A673 (cell line): Measurements from ENCODE around the gene ETFA. TPM values are rescaled to one million over a fixed set of nuclear protein-coding genes. Genes with fewer than 3 reads are reported as not detected.

Experiments
- BruUV-seq: library from RNA; stranded (reverse); fragments of 400-500 nt; replicated peaks from 2 replicates; lab custom pipeline; 2021; lab: Mats Ljungman, UMichigan
- CTCF ChIA-PET: fragments of 300-600 bp; sonication (Branson Sonifier 250); formaldehyde crosslinking; loops from one replicate; lab custom pipeline; 2022; ENCODE audit warnings: antibody characterized with exemption; lab: Charles Lee
- POLR2A ChIA-PET: fragments of 300-600 bp; sonication (Branson Sonifier 250); formaldehyde crosslinking; loops from one replicate; lab custom pipeline; 2022; ENCODE audit warnings: antibody characterized with exemption; ENCODE audit not compliant: low non-redundant PET; lab: Charles Lee
- DNase-seq: peaks from one replicate; pipeline ENCODE4 v3.0.0-alpha.2; 2015; ENCODE audit warnings: low spot score
- H3K27ac ChIP-seq: fragments of 200-600 bp; sonication (generic); 2 replicates; pipeline ENCODE4 v1.5.1; 2016; ENCODE audit warnings: mixed run types, low read depth, mild to moderate bottlenecking, mixed read lengths, antibody characterized with exemption, low read length; ENCODE audit not compliant: poor library complexity, severe bottlenecking
- H3K27me3 ChIP-seq: fragments of 200-600 bp; sonication (generic); replicated peaks from 2 replicates; pipeline ENCODE4 v1.6.1; 2017; ENCODE audit warnings: mixed run types, low read depth, mild to moderate bottlenecking, mixed read lengths, antibody characterized with exemption, low read length; ENCODE audit not compliant: insufficient read depth, poor library complexity
- H3K36me3 ChIP-seq: fragments of 200-600 bp; sonication (generic); 2 replicates; pipeline ENCODE4 v1.6.1; 2016; ENCODE audit warnings: mixed run types, mild to moderate bottlenecking, mixed read lengths, antibody characterized with exemption, low read length; ENCODE audit not compliant: insufficient read depth, poor library complexity, severe bottlenecking
- H3K4me1 ChIP-seq: fragments of 200-600 bp; sonication (generic); 2 replicates; pipeline ENCODE4 v1.6.1; 2017; ENCODE audit warnings: mixed run types, mild to moderate bottlenecking, mixed read lengths, antibody characterized with exemption, low read length; ENCODE audit not compliant: insufficient read depth, poor library complexity, severe bottlenecking
- H3K4me3 ChIP-seq: fragments of 200-600 bp; sonication (generic); 2 replicates; pipeline ENCODE4 v1.5.1; 2016; ENCODE audit warnings: low read depth, mixed run types, mild to moderate bottlenecking, mixed read lengths, low read length; ENCODE audit not compliant: poor library complexity, severe bottlenecking
- H3K9me3 ChIP-seq: fragments of 200-600 bp; sonication (generic); 2 replicates; pipeline ENCODE4 v1.6.1; 2016; ENCODE audit warnings: mixed run types, low read depth, mild to moderate bottlenecking, mixed read lengths, antibody characterized with exemption, low read length; ENCODE audit not compliant: poor library complexity, severe bottlenecking
- EZH2 ChIP-seq: fragments of 200-600 bp; sonication (generic); IDR thresholded peaks from 2 replicates; pipeline ENCODE4 v1.6.1; 2017; ENCODE audit warnings: borderline replicate concordance, low read depth, mild to moderate bottlenecking, mixed read lengths, antibody characterized with exemption, low read length; ENCODE audit not compliant: poor library complexity, severe bottlenecking
- intact Hi-C: fragments of 100-400 bp; cut with micrococcal nuclease; formaldehyde crosslinking; loops from one replicate; pipeline ENCODE4 v1.10.0; 2022; ENCODE audit not compliant: unreplicated experiment
- total RNA-seq: library from RNA; stranded (reverse); gene quantifications from 2 replicates; pipeline ENCODE4 v1.2.3, GENCODE V29; 2021
- TF ChIP-seq, protein P1 (sequence below): fragments of 300-800, 200-600 bp; sonication (generic); conservative IDR thresholded peaks from 2 replicates; pipeline ENCODE4 v1.5.1; 2017; ENCODE audit warnings: low read depth, mild to moderate bottlenecking, antibody characterized with exemption, low read length, moderate library complexity, mixed read lengths

ETFA gene
- total RNA-seq, 1 experiment from 2014 or later = 133 TPM

DNA sequence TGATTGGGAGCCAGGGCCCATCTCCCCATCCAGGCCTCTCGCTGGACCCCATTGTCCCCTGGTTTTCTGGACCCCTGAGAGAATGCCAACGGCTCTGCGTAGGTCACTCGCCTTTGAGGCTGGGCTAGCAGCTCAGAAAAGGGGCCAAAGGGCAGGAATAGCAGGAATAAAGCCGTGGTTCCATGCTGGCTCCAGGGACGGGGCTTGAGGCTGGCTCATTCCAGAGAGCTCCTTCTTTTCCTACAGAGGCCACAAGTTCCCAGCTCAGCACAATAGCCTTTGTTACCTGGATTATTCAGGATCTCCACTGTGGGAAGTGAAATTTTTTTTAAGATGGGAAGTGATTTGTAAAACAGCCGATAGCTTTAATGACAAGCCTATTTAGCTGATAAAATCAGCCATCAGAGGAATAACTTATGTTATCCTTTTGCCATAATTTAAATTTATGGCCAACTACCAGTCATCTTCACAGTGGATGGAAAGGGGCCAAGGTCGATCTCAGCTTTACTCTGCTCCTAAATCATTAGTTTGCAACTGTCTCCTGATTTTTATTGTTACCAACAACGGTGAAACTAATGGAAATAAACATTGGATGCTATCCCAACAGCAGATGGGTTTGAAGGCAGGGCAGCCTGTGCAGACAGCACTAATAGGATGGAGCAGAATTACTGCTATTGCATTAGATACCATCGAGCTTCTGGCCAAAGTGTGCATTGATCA, 127.2 kb downstream of the ETFA start:
- BruUV-seq = no TSS peak
- ChIA-PET CTCF (no interaction called here), POLR2A (no interaction called here)
- TF ChIP-seq, protein P1, sequence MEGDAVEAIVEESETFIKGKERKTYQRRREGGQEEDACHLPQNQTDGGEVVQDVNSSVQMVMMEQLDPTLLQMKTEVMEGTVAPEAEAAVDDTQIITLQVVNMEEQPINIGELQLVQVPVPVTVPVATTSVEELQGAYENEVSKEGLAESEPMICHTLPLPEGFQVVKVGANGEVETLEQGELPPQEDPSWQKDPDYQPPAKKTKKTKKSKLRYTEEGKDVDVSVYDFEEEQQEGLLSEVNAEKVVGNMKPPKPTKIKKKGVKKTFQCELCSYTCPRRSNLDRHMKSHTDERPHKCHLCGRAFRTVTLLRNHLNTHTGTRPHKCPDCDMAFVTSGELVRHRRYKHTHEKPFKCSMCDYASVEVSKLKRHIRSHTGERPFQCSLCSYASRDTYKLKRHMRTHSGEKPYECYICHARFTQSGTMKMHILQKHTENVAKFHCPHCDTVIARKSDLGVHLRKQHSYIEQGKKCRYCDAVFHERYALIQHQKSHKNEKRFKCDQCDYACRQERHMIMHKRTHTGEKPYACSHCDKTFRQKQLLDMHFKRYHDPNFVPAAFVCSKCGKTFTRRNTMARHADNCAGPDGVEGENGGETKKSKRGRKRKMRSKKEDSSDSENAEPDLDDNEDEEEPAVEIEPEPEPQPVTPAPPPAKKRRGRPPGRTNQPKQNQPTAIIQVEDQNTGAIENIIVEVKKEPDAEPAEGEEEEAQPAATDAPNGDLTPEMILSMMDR = no peak
- TF ChIP-seq EZH2 = no peak
- H3K27me3 ChIP-seq = no peaks in the 10 kb centered on the region
- no peak overlapping the region for H3K4me3 ChIP-seq
- H3K27ac ChIP-seq = no peak overlapping the region
- no peaks in the 10 kb centered on the region for H3K36me3 ChIP-seq
- no peaks in the 10 kb centered on the region for H3K4me1 ChIP-seq
- DNase-seq = no peak
- no peaks in the 10 kb centered on the region for H3K9me3 ChIP-seq
- intact Hi-C loops = loop anchor here (2.0 kb wide), 1 partner anchor 683 kb away; no protein-coding TSS in a partner anchor

DNA sequence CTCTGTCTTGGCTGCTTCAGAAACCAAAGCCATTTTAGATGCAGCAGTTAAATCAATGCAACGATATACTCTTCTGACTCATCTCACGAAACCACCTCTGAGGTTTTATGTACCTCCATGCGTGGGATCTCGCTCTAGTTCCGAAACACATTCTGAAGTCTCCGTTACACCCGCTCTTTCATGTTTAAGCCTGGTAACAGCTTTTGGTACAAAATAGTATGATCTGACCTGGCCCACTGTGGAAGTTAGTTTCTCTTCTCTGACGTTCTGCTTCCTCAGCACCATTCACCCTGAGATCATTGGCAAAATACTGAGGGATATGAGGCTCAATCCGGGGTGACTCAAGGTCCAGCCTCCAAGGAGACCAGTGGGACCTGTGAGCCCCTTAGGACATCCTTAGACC, 129.6 kb downstream of the ETFA start:
- H3K4me3 ChIP-seq = no peak overlapping the region
- no peak for DNase-seq
- ChIA-PET CTCF (no interaction called here), POLR2A (no interaction called here)
- H3K27me3 ChIP-seq = no peaks in the 10 kb centered on the region
- no peak overlapping the region for H3K27ac ChIP-seq
- intact Hi-C loops = no loop called here
- BruUV-seq = no TSS peak
- no peaks in the 10 kb centered on the region for H3K4me1 ChIP-seq
- no peak for TF ChIP-seq EZH2
- TF ChIP-seq, protein P1 = no peak
- H3K9me3 ChIP-seq = no peaks in the 10 kb centered on the region
- no peaks in the 10 kb centered on the region for H3K36me3 ChIP-seq

DNA sequence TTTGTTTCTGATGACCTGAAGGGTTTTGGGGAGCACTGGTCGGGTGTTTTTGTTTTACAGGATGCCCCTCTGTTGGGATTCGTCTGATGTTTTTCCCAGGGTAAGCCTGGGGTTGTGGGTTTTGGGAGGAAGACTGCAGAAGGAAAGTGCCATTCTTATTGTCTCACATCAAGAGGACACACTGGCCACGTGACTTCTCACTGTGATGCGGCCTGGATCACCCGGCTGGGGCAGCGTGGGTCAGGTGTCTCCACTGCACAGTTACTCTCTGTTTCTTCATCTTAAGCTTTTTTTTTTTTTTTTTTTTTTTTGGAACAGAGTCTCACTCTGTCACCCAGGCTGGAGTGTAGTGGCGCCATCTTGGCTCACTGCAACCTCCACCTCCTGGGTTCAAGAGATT, 130.9 kb downstream of the ETFA start:
- ChIA-PET POLR2A (no interaction called here), CTCF (no interaction called here)
- Histone ChIP-seq H3K36me3 (no peaks in the 10 kb centered on the region), H3K9me3 (no peaks in the 10 kb centered on the region), H3K4me3 (no peak overlapping the region), H3K27me3 (no peaks in the 10 kb centered on the region), H3K4me1 (no peaks in the 10 kb centered on the region), H3K27ac (no peak overlapping the region)
- no peak for DNase-seq
- intact Hi-C loops = no loop called here
- TF ChIP-seq, protein P1 = no peak
- TF ChIP-seq EZH2 = no peak
- no TSS peak for BruUV-seq
